Heart left ventricle (tissue), 16 donors: ENCODE data around the gene RFTN2. TPM values are rescaled to one million over a fixed set of nuclear protein-coding genes. Genes with fewer than 3 reads are reported as not detected.
A peak's percentile ranks its signal among the peaks of the same experiment; 100 is the strongest.

Experiments
- ATAC-seq, 4 donors: fragments of 200-7000 bp; cut with Tn5 transposase; one replicate each; pipeline ENCODE4 v1.9.1; 2020 to 2022; ENCODE audit warnings: moderate library complexity in 4 of 4, mild to moderate bottlenecking in 3 of 4, moderate number of reproducible peaks in 1 of 4
- DNase-seq, 5 donors: peaks; one replicate each; pipeline ENCODE4 v3.0.0-alpha.2; 2020
- H3K27ac ChIP-seq, 12 donors: fragments of 200-600 bp; sonication (generic) in 4 of 12; one replicate each; pipeline versions ENCODE4 v1.5.0 to v1.8.0; 2016 to 2022; ENCODE audit warnings: mild to moderate bottlenecking in 2 of 12
- H3K27me3 ChIP-seq, 9 donors: fragments of 200-600 bp; sonication (generic) in 2 of 9; one replicate each; pipeline versions ENCODE4 v1.5.1 to v1.8.0; 2016 to 2022; ENCODE audit warnings: mild to moderate bottlenecking in 3 of 9
- H3K36me3 ChIP-seq, 9 donors: fragments of 200-600 bp; sonication (generic) in 2 of 9; one replicate each; pipeline versions ENCODE4 v1.5.0 to v1.8.0; 2018 to 2022; ENCODE audit warnings: mild to moderate bottlenecking in 2 of 9
- H3K4me1 ChIP-seq, 12 donors: fragments of 200-600 bp; sonication (generic) in 4 of 12; one replicate each; pipeline versions ENCODE4 v1.5.0 to v1.8.0; 2016 to 2022; ENCODE audit warnings: mild to moderate bottlenecking in 3 of 12
- H3K4me3 ChIP-seq, 12 donors: fragments of 200-600 bp; sonication (generic) in 4 of 12; one replicate each; pipeline versions ENCODE4 v1.5.0 to v1.8.0; 2017 to 2022; ENCODE audit warnings: mild to moderate bottlenecking in 9 of 12, moderate library complexity in 4 of 12
- H3K9me3 ChIP-seq, 12 donors: fragments of 200-600 bp; sonication (generic) in 4 of 12; one replicate each; pipeline versions ENCODE4 v1.5.0 to v1.8.0; 2016 to 2022; ENCODE audit warnings: mild to moderate bottlenecking in 1 of 12
- POLR2A ChIP-seq, 2 donors: fragments of 450-650 bp; IDR thresholded peaks; one replicate each; pipeline ENCODE4 v1.6.1; 2017; ENCODE audit warnings: antibody characterized with exemption in 2 of 2, mild to moderate bottlenecking in 2 of 2, moderate library complexity in 2 of 2
- WGBS, 4 donors: extraction: QIAGEN DNeasy Blood & Tissue Kit in 2 of 4; methylation state at CpG; one replicate each; pipeline versions ENCODE4 v1.1.5 to v1.1.7; 2013 to 2018; 5-methylcytosine and 5-hydroxymethylcytosine counted together
- intact Hi-C, 10 donors: fragments of 100-400 bp; cut with DNase I; formaldehyde crosslinking; loops; one replicate each; pipeline versions ENCODE4 v1.11.1 to v1.14.2; 2022
- polyA plus RNA-seq, 2 donors: library from polyadenylated mRNA; stranded (reverse); fragments of 200-250 nt; gene quantifications; one replicate each; pipeline ENCODE4 v1.2.3, GENCODE V29; 2013
- total RNA-seq, 9 donors: library from RNA; depleted of rRNA in 2 of 9; stranded (reverse); fragments of >200 nt in 2 of 9; fragmentation: NEBNext Ultra II Directional in 3 of 9; extraction: Animal tissue kit (Norgen Biotek cat#: 25700) in 3 of 9; gene quantifications; one replicate each; pipeline versions ENCODE4 v1.1.0 to v1.2.4, GENCODE V29; 2016 to 2023
- TF ChIP-seq, protein P1 (sequence below), 12 donors: fragments of 200-600 bp; sonication (generic) in 4 of 12; IDR thresholded peaks; one replicate each; pipeline versions ENCODE4 v1.5.0 to v1.8.0; 2018 to 2022; ENCODE audit warnings: antibody characterized with exemption in 12 of 12, mild to moderate bottlenecking in 5 of 12
- donor health status: ischemic (EF 13 %, LVEDD 7.1; RV severe dilation, severe dysfunction).
- donor health status: healthy with polysubstance abuse.
- donor health status: DM: no; HTN: yes; CAD: no.
- donor health status: DM: no; HTN: no; CAD: no.
- donor health status: ischemic (EF 25% LVEDD 6.9; RV normal size, moderate dysfunction).
- donor health status: ischemic (EF 25% LVEDD 5.7; RV mildly dilated, moderate dysfunction).
- donor health status: healthy.
- donor health status: DM: yes; HTN: yes; CAD: no.
- donor health status: ischemic (EF 35%, LVEDD 5.7; RV mildly dilated, moderate dysfunction).
- donor health status: nonischemic (EF 11% LVEDD 7.7; RV severe dilation, severe dysfunction).
- donor health status: DM: yes; HTN: yes; CAD: no.
- donor health status: PGD.
- donor health status: ischemic (EF 29% LVEDD 5.4; RV normal size, mild dysfunction).
- donor health status: nonischemic (EF 23%, LVEDD 6.1; RV moderate dilation, normal function).

The RFTN2 gene
- total and polyA plus RNA-seq, 11 donors: 1.1 to 10.1 (median 5.0) TPM

DNA sequence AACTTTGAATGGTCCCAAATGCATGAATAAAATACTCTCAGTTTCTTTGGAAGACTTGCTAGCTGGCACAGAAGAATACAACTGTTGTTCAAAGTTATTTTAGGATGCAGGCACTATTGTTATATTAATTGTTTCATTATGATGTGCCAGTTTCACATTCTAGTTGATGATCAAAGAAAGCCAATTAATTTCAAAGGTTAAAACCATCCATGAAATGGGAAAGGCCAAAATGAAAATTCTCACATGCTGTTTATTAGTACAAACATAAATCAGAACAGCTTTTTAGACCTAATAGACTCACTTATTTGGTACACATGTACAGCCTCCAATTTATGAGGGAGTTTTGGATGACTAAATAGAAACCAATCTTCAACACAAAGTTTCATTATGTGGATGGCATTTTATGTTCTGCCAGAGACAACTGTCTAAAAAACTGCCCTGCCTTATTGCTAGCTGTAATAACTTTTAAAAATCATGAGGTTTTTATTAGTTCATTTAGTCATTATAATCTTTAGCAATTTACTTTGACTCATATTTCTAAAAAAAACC lies 42.2 kb downstream of the RFTN2 start:
- no peak for ATAC-seq
- Histone ChIP-seq H3K4me1 (peaks cover 0 to 6% (median 2%) of the 10 kb centered on the region in 12 donors), H3K9me3 (no peaks in the 10 kb centered on the region), H3K4me3 (no peak overlapping the region), H3K27me3 (no peaks in the 10 kb centered on the region), H3K36me3 (peaks cover 0 to 24% (median 5%) of the 10 kb centered on the region in 9 donors), H3K27ac (no peak overlapping the region)
- TF ChIP-seq, protein P1, sequence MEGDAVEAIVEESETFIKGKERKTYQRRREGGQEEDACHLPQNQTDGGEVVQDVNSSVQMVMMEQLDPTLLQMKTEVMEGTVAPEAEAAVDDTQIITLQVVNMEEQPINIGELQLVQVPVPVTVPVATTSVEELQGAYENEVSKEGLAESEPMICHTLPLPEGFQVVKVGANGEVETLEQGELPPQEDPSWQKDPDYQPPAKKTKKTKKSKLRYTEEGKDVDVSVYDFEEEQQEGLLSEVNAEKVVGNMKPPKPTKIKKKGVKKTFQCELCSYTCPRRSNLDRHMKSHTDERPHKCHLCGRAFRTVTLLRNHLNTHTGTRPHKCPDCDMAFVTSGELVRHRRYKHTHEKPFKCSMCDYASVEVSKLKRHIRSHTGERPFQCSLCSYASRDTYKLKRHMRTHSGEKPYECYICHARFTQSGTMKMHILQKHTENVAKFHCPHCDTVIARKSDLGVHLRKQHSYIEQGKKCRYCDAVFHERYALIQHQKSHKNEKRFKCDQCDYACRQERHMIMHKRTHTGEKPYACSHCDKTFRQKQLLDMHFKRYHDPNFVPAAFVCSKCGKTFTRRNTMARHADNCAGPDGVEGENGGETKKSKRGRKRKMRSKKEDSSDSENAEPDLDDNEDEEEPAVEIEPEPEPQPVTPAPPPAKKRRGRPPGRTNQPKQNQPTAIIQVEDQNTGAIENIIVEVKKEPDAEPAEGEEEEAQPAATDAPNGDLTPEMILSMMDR (IDR thresholded peaks at IDR 0.05): no peak
- no peak for TF ChIP-seq POLR2A (IDR thresholded peaks at IDR 0.05)
- intact Hi-C loops: no loop called here
- DNase-seq: no peak

- WGBS, 4 donors: 11 to 20% (median 16%) methylated on average over 4 of the region's 4 CpGs
- ATAC-seq (peak in 3 of 4 donors; percentile 50 to 93 (median 59)), DNase-seq (peak in 3 of 5 donors; percentile 23 to 34 (median 27))
- Histone ChIP-seq H3K9me3 (no peaks in the 10 kb centered on the region), H3K36me3 (peaks cover 0 to 18% (median 5%) of the 10 kb centered on the region in 9 donors), H3K27ac (peak overlapping the region in 11 of 12 donors; percentile 1 to 67 (median 47)), H3K27me3 (no peaks in the 10 kb centered on the region), H3K4me3 (peak overlapping the region in 1 of 12 donors; percentile 8), H3K4me1 (peaks cover 0 to 12% (median 4%) of the 10 kb centered on the region in 12 donors)
- intact Hi-C loops: no loop called here
- no peak for TF ChIP-seq POLR2A (IDR thresholded peaks at IDR 0.05)
- TF ChIP-seq, protein P1 (IDR thresholded peaks at IDR 0.05): no peak
These were observed 47.3 kb downstream of the RFTN2 start for GRCh38 chr2:197628043-197628500.

- ATAC-seq: no peak
- 89 to 96% (median 93%) methylated on average over 7 of the region's 7 CpGs for WGBS, 4 donors
- H3K4me3 ChIP-seq: no peak overlapping the region
- TF ChIP-seq POLR2A (IDR thresholded peaks at IDR 0.05): no peak
- TF ChIP-seq, protein P1 (IDR thresholded peaks at IDR 0.05): no peak
- peaks cover 0 to 12% (median 4%) of the 10 kb centered on the region in 12 donors for H3K4me1 ChIP-seq
- peak overlapping the region in 8 of 12 donors; percentile 1 to 67 (median 44) for H3K27ac ChIP-seq
- no peaks in the 10 kb centered on the region for H3K27me3 ChIP-seq
- intact Hi-C loops: no loop called here
- peaks cover 0 to 16% (median under 1%) of the 10 kb centered on the region in 9 donors for H3K36me3 ChIP-seq
- H3K9me3 ChIP-seq: peaks cover 0 to 7% (median 0%) of the 10 kb centered on the region in 12 donors
- no peak for DNase-seq
These were observed 48.3 kb downstream of the RFTN2 start for GRCh38 chr2:197626965-197627625.

DNA sequence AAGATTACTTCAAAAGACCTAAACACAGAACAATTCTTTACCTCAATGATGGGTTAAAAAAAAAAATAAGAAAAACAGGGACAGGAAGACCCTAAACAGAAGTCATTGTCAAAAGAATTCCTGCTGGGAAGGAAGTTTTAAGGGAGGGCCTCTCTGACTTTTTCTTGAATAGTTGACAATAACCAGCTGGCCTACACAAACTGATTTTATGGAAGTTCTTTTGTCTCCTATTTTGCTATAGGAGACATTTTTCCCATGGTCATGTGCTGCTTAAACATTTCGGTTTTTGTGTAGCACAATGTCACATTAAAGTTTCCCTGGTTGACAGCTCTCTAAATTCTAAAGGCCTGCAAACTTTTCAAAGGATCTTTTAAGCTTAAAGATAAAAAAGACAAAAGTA lies 55.3 kb downstream of the RFTN2 start:
- intact Hi-C loops: no loop called here
- peak overlapping the region in 10 of 12 donors; percentile 17 to 76 (median 58) for H3K27ac ChIP-seq
- no peak overlapping the region for H3K4me3 ChIP-seq

More for the DNA sequence above, 55.3 kb downstream of the RFTN2 start:
- ATAC-seq (peak in 1 of 4 donors; percentile 55), DNase-seq (no peak)
- Histone ChIP-seq H3K27me3 (no peaks in the 10 kb centered on the region), H3K9me3 (peaks cover 0 to 7% (median 0%) of the 10 kb centered on the region in 12 donors), H3K4me1 (peaks cover 0 to 12% (median 1%) of the 10 kb centered on the region in 12 donors), H3K36me3 (peaks cover 0 to 24% (median 10%) of the 10 kb centered on the region in 9 donors)
- 51 to 67% (median 56%) methylated on average over 1 of the region's 1 CpG for WGBS, 4 donors
- no peak for TF ChIP-seq POLR2A (IDR thresholded peaks at IDR 0.05)
- TF ChIP-seq, protein P1 (IDR thresholded peaks at IDR 0.05): no peak
